Type B pancreatic cell (in vitro differentiated cells): ENCODE data around the gene EVI2B. TPM values are rescaled to one million over a fixed set of nuclear protein-coding genes. Genes with fewer than 3 reads are reported as not detected.

Experiments
- DNase-seq: peaks from one replicate; pipeline ENCODE4 v3.0.0; 2021; ENCODE audit warnings: mixed read lengths; ENCODE audit not compliant: unreplicated experiment; ENCODE audit errors: extremely low spot score
- H3K27ac Mint-ChIP-seq: 2 replicates; pipeline ENCODE4 v1.8.0; 2021; ENCODE audit warnings: mild to moderate bottlenecking, mixed read lengths
- H3K27me3 Mint-ChIP-seq: 2 replicates; pipeline ENCODE4 v1.8.0; 2021; ENCODE audit warnings: mixed read lengths
- H3K36me3 Mint-ChIP-seq: 2 replicates; pipeline ENCODE4 v1.8.0; 2021; ENCODE audit warnings: mixed read lengths
- H3K4me1 Mint-ChIP-seq: one replicate; pipeline ENCODE4 v1.8.0; 2021; ENCODE audit warnings: mixed read lengths; ENCODE audit not compliant: unreplicated experiment
- H3K4me3 Mint-ChIP-seq: 2 replicates; pipeline ENCODE4 v1.8.0; 2021; ENCODE audit warnings: mild to moderate bottlenecking, mixed read lengths
- H3K9me3 Mint-ChIP-seq: 2 replicates; pipeline ENCODE4 v1.8.0; 2021; ENCODE audit warnings: mixed read lengths
- CTCF ChIP-seq: fragments of 200-600 bp; sonication (generic); conservative IDR thresholded peaks from 2 replicates; pipeline ENCODE4 v1.5.0; 2021; ENCODE audit warnings: antibody characterized with exemption, mild to moderate bottlenecking
- total RNA-seq: library from RNA; stranded (reverse); gene quantifications from 2 replicates; pipeline ENCODE4 v1.2.1, GENCODE V29; 2021; ENCODE audit warnings: low replicate concordance

EVI2B gene
- total RNA-seq, 1 donor from 2014 or later, result not detected

GRCh38 chr17:31254654-31255053, 59.2 kb downstream of the EVI2B start:
- Mint-ChIP-seq H3K4me1 (peaks cover 9% of the 10 kb centered on the region), H3K4me3 (no peak overlapping the region), H3K36me3 (peaks cover 5% of the 10 kb centered on the region), H3K27me3 (no peaks in the 10 kb centered on the region), H3K9me3 (no peaks in the 10 kb centered on the region), H3K27ac (no peak overlapping the region)
- DNase-seq, result no peak
- TF ChIP-seq CTCF, result no peak

Other genes starting within 250 kb of the EVI2B start
- 62.6 and 69.9 TPM in 2 replicates for gene NF1, start 219.1 kb downstream of the EVI2B start, total RNA-seq
- not detected in 2 replicates for gene OMG, start 16.8 kb downstream of the EVI2B start, total RNA-seq
- gene EVI2A, start 7.6 kb upstream of the EVI2B start, total RNA-seq, result not detected in 2 replicates
- 32.4 and 44.7 TPM in 2 replicates for gene RAB11FIP4, start 77.6 kb upstream of the EVI2B start, total RNA-seq